CD14-positive monocyte (primary cell): ENCODE measurements around the gene ARID4B. TPM values are rescaled to one million over a fixed set of nuclear protein-coding genes. Genes with fewer than 3 reads are reported as not detected.
"Not testable (repeated sequence)": the region's sequence is repeated elsewhere in the genome, so short reads cannot be mapped to it uniquely, and the experiment has no call there.

ENCODE experiments used
- DNase-seq, 3 donors: peaks; one replicate each; pipeline ENCODE4 v3.0.0-alpha.2; 2011 to 2022
- H2AFZ ChIP-seq: 2 replicates; pipeline ENCODE4 v1.6.0; 2012; ENCODE audit warnings: mild to moderate bottlenecking, low read depth, low read length, inconsistent platforms; ENCODE audit not compliant: insufficient read depth, poor library complexity, severe bottlenecking
- H3K27ac ChIP-seq, 2 donors: 1 replicate in 1 of 2; 2 replicates in 1 of 2; pipeline ENCODE4 v1.5.1; 2012 to 2013; ENCODE audit warnings: low read length in 2 of 2, control low read depth in 1 of 2, inconsistent platforms in 1 of 2, low read depth in 1 of 2, mild to moderate bottlenecking in 1 of 2
- H3K27me3 ChIP-seq, 2 donors: one replicate each; pipeline versions ENCODE4 v1.6.0 to v1.6.1; 2011 to 2013; ENCODE audit warnings: low read length in 2 of 2; ENCODE audit not compliant: control insufficient read depth in 2 of 2, insufficient read depth in 2 of 2
- H3K36me3 ChIP-seq, 2 donors: replicated peaks in 1 of 2; 1 replicate in 1 of 2; 2 replicates in 1 of 2; pipeline versions ENCODE4 v1.5.1 to v1.6.1; 2012 to 2013; ENCODE audit warnings: low read length in 2 of 2, control low read depth in 1 of 2, inconsistent platforms in 1 of 2, mild to moderate bottlenecking in 1 of 2; ENCODE audit not compliant: insufficient read depth in 2 of 2, control insufficient read depth in 1 of 2
- H3K4me1 ChIP-seq, 2 donors: 1 replicate in 1 of 2; 2 replicates in 1 of 2; pipeline versions ENCODE4 v1.5.1 to v1.6.1; 2012 to 2013; ENCODE audit warnings: low read length in 2 of 2, control low read depth in 1 of 2, inconsistent platforms in 1 of 2, mild to moderate bottlenecking in 1 of 2, moderate library complexity in 1 of 2; ENCODE audit not compliant: insufficient read depth in 2 of 2, control insufficient read depth in 1 of 2
- H3K4me2 ChIP-seq: replicated peaks from 2 replicates; pipeline ENCODE3; 2012; ENCODE audit warnings: low read length, moderate library complexity, mild to moderate bottlenecking; ENCODE audit not compliant: poor library complexity, severe bottlenecking; ENCODE audit errors: extremely low read depth
- H3K4me3 ChIP-seq, 3 experiments: fragments of 200-600 bp in 1 of 3; sonication (generic) in 1 of 3; replicated peaks in 1 of 3; 1 replicate in 2 of 3; 2 replicates in 1 of 3; pipeline ENCODE4 v1.5.1; 2011 to 2013; ENCODE audit warnings: low read length in 3 of 3, mild to moderate bottlenecking in 3 of 3, control low read depth in 2 of 3, low read depth in 2 of 3, inconsistent platforms in 1 of 3, moderate library complexity in 1 of 3
- H3K79me2 ChIP-seq: 2 replicates; pipeline ENCODE4 v1.6.0; 2012; ENCODE audit warnings: mild to moderate bottlenecking, control low read depth, inconsistent platforms, low read length, moderate library complexity; ENCODE audit not compliant: insufficient read depth
- H3K9ac ChIP-seq: 2 replicates; pipeline ENCODE4 v1.6.0; 2017; ENCODE audit warnings: low read length, mild to moderate bottlenecking; ENCODE audit not compliant: insufficient read depth, poor library complexity, severe bottlenecking
- H3K9me3 ChIP-seq, 2 donors: replicated peaks in 1 of 2; 1 replicate in 1 of 2; 2 replicates in 1 of 2; pipeline versions ENCODE4 v1.5.1 to v1.6.1; 2012 to 2013; ENCODE audit warnings: low read length in 2 of 2, control low read depth in 1 of 2; ENCODE audit not compliant: control insufficient read depth in 1 of 2, insufficient read depth in 1 of 2
- H4K20me1 ChIP-seq: 2 replicates; pipeline ENCODE4 v1.6.0; 2012; ENCODE audit warnings: mild to moderate bottlenecking, low read length, control low read depth, moderate library complexity; ENCODE audit not compliant: insufficient read depth
- H3K27ac Mint-ChIP-seq, 7 donors: one replicate each; pipeline ENCODE4 v1.8.0; 2020; ENCODE audit warnings: mild to moderate bottlenecking in 7 of 7, mixed read lengths in 7 of 7, moderate library complexity in 6 of 7, inconsistent platforms in 2 of 7
- H3K27me3 Mint-ChIP-seq, 3 donors: one replicate each; pipeline ENCODE4 v1.8.0; 2021 to 2022; ENCODE audit warnings: low read depth in 3 of 3, mild to moderate bottlenecking in 3 of 3, mixed read lengths in 3 of 3, moderate library complexity in 3 of 3, inconsistent platforms in 1 of 3
- H3K36me3 Mint-ChIP-seq, 2 donors: one replicate each; pipeline ENCODE4 v1.8.0; 2020; ENCODE audit warnings: mixed read lengths in 2 of 2, inconsistent platforms in 1 of 2, mild to moderate bottlenecking in 1 of 2
- H3K4me1 Mint-ChIP-seq: one replicate; pipeline ENCODE4 v1.8.0; 2020; ENCODE audit warnings: mild to moderate bottlenecking, mixed read lengths
- H3K4me3 Mint-ChIP-seq, 2 donors: one replicate each; pipeline ENCODE4 v1.8.0; 2020; ENCODE audit warnings: mild to moderate bottlenecking in 2 of 2, mixed read lengths in 2 of 2, moderate library complexity in 1 of 2
- H3K9me3 Mint-ChIP-seq, 7 donors: one replicate each; pipeline ENCODE4 v1.8.0; 2020 to 2022; ENCODE audit warnings: mixed read lengths in 7 of 7, mild to moderate bottlenecking in 6 of 7, moderate library complexity in 6 of 7, inconsistent platforms in 2 of 7
- CTCF ChIP-seq: fragments of 200-600 bp; IDR thresholded peaks from one replicate; pipeline ENCODE4 v1.8.0; 2022; ENCODE audit warnings: antibody characterized with exemption, mild to moderate bottlenecking
- WGBS: methylation state at CpG from one replicate; pipeline ENCODE4 v1.1.5; 2013; ENCODE audit warnings: missing lambda C conversion rate; ENCODE audit not compliant: insufficient coverage; 5-methylcytosine and 5-hydroxymethylcytosine counted together
- intact Hi-C, 2 donors: fragments of 100-400 bp; cut with micrococcal nuclease; formaldehyde crosslinking; loops; one replicate each; pipeline versions ENCODE4 v1.15.0 to v1.15.1; 2023
- polyA plus RNA-seq, 3 donors: library from polyadenylated mRNA; depleted of rRNA in 1 of 3; unstranded in 2 of 3; stranded (reverse) in 1 of 3; fragments of 300-500 nt in 2 of 3; fragments of >200 nt in 1 of 3; fragmentation: Illumina TruSeq in 2 of 3; gene quantifications; 1 replicate in 2 of 3; 2 replicates in 1 of 3; pipeline ENCODE4 v1.2.3, GENCODE V29; 2012 to 2021

Gene ARID4B
- polyA plus RNA-seq, 3 donors, result 9.3 to 15.4 (median 11.1) TPM

- no peak for DNase-seq
- intact Hi-C loops, result no loop called here
- Histone ChIP-seq H3K9me3 (no peaks in the 10 kb centered on the region), H3K36me3 (no peaks in the 10 kb centered on the region), H3K9ac (no peak overlapping the region), H3K27ac (peak overlapping the region in 1 of 2 donors; percentile 54), H3K4me1 (peaks cover 8 to 11% of the 10 kb centered on the region in 2 donors), H2AFZ (no peak overlapping the region), H3K4me3 (no peak overlapping the region), H3K79me2 (peaks cover 97% of the 10 kb centered on the region), H3K4me2 (no peak overlapping the region), H3K27me3 (no peaks in the 10 kb centered on the region), H4K20me1 (peaks cover 95% of the 10 kb centered on the region)
- Mint-ChIP-seq H3K27ac (peak overlapping the region in 2 of 7 donors; percentile 16 to 39), H3K4me3 (no peak overlapping the region), H3K4me1 (peaks cover 36% of the 10 kb centered on the region), H3K27me3 (no peaks in the 10 kb centered on the region), H3K36me3 (peaks cover 0 to 3% of the 10 kb centered on the region in 2 donors), H3K9me3 (no peaks in the 10 kb centered on the region)
- TF ChIP-seq CTCF, result peak; percentile 7
Observed at GRCh38 chr1:235270625-235271024, 57.4 kb downstream of the ARID4B start.

GRCh38 chr1:235269990-235270389 is 58.0 kb downstream of the ARID4B start:
- H3K27ac ChIP-seq, H3K4me2 ChIP-seq, H3K9me3 Mint-ChIP-seq, intact Hi-C loops, H3K27me3 Mint-ChIP-seq, H3K4me1 ChIP-seq, DNase-seq, H3K36me3 Mint-ChIP-seq, H3K4me3 Mint-ChIP-seq, H3K27me3 ChIP-seq, H3K36me3 ChIP-seq, H2AFZ ChIP-seq, H3K4me3 ChIP-seq, H3K9me3 ChIP-seq, H3K9ac ChIP-seq: not testable (repeated sequence)
- peaks cover 31% of the 10 kb centered on the region for H3K4me1 Mint-ChIP-seq
- peak overlapping the region in 1 of 7 donors; percentile 25 for H3K27ac Mint-ChIP-seq
- peaks cover 97% of the 10 kb centered on the region for H3K79me2 ChIP-seq
- WGBS, result 82% methylated on average over 2 of the region's 18 CpGs
- H4K20me1 ChIP-seq, result peaks cover 95% of the 10 kb centered on the region
